ENCODE measurements around the gene SLC13A4.

SLC13A4 gene

DNA sequence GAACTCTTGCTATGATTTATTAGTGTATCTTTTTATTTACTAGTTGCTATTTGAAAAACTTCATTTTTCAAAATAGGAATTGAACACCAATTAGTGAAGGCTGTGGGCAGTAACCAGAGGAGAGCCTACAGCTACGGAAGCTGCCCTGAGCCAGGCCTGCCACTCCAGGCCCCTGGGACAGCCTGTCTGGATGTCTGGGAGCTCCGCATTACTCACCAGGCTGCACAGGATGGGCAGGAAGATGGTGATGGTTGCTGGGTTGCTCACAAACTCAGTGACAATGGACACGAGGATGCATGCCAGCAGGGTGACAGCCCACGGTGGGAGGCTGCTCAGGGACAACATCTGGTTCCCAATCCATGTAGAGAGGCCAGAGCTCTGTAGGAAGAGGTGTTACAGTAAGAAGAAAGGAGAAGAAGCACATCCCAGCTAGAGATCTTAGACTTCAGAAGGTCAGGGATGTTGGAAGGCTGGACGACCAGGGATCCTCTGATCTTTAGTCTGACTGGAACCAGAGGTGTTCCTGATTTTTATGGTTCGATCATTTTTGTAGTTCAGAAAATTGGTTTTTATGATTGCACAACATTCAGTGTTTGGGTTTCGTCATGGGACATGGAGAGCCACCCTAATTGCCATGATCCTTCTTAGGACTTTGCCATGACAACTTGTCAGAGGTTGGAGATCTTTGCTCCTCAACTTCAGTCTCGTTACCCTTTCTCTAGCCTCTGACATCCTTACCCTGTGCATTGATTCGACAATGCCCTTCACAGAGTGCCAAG lies 42.5 kb downstream of the SLC13A4 start:
- Histone ChIP-seq H3K56ac (ENCODE audit: low read length) (no peak overlapping the region), H3K79me1 (ENCODE audit: low read length) (peaks cover 8% of the 10 kb centered on the region), H3K36me3 (ENCODE audit: control insufficient read depth, insufficient read depth, low read length) (no peaks in the 10 kb centered on the region), H2BK15ac (replicated peaks; ENCODE audit: low read depth) (no peak overlapping the region), H3K27ac (ENCODE audit: low read depth, low read length) (no peak overlapping the region), H3K18ac (ENCODE audit: low read length) (no peak overlapping the region), H3K79me2 (ENCODE audit: control insufficient read depth, insufficient read depth, low read length) (no peaks in the 10 kb centered on the region), H4K8ac (ENCODE audit: low read depth, low read length) (no peak overlapping the region), H3K4me1 (ENCODE audit: control insufficient read depth, low read depth, low read length) (peaks cover 14% of the 10 kb centered on the region), H4K5ac (ENCODE audit: low read length) (no peak overlapping the region), H2AK5ac (ENCODE audit: low read length) (no peak overlapping the region), H3K27me3 (ENCODE audit: insufficient read depth, low read length, poor library complexity) (no peaks in the 10 kb centered on the region), H3K4me2 (ENCODE audit: low read length) (no peak overlapping the region), H3K4ac (ENCODE audit: low read depth, low read length) (no peak overlapping the region), H3K23ac (ENCODE audit: low read length) (no peak overlapping the region), H2BK120ac (ENCODE audit: low read depth, low read length) (no peak overlapping the region), H3K4me3 (ENCODE audit: low read length) (no peak overlapping the region), H2BK5ac (ENCODE audit: low read length) (no peak overlapping the region), H3K9ac (ENCODE audit: low read length) (no peak overlapping the region)
- peak; percentile 23 for DNase-seq
- no CpG with 5 or more reads among the region's 9 CpGs for WGBS (ENCODE audit: extremely low coverage, insufficient coverage, low lambda C conversion rate)

DNA sequence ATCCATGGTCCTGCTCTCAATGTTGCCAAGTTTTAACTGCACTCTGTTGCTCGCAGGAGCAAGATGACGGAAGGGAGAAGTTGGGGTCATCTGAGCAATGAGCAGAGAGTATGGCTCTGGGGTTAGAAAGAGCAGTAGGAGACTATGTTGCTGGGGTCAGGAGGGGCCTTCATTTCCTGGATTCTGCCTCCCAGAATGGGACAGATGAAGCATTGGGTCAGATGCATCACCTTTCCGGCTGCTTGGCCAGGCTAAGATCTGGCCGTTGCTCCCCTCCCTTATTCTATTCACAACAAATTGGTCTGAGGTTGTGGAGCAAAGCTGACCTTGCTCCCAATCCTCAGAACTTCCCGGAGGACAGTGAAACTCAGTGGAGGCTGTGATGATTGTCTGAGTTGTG lies 43.3 kb downstream of the SLC13A4 start:
- no peak overlapping the region for H2BK120ac ChIP-seq (ENCODE audit: low read depth, low read length)
- no peak overlapping the region for H2AK5ac ChIP-seq (ENCODE audit: low read length)
- H3K56ac ChIP-seq (ENCODE audit: low read length): peak overlapping the region; percentile 50
- peaks cover 8% of the 10 kb centered on the region for H3K79me1 ChIP-seq (ENCODE audit: low read length)
- no peak overlapping the region for H3K4me3 ChIP-seq (ENCODE audit: low read length)
- no peaks in the 10 kb centered on the region for H3K27me3 ChIP-seq (ENCODE audit: insufficient read depth, low read length, poor library complexity)
- H3K4me1 ChIP-seq (ENCODE audit: control insufficient read depth, low read depth, low read length): peaks cover 14% of the 10 kb centered on the region
- peak overlapping the region; percentile 20 for H3K4ac ChIP-seq (ENCODE audit: low read depth, low read length)
- peak overlapping the region; percentile 25 for H3K18ac ChIP-seq (ENCODE audit: low read length)
- DNase-seq: no peak
- H4K8ac ChIP-seq (ENCODE audit: low read depth, low read length): no peak overlapping the region
- no peak overlapping the region for H2BK15ac ChIP-seq (replicated peaks; ENCODE audit: low read depth)
- H3K27ac ChIP-seq (ENCODE audit: low read depth, low read length): peak overlapping the region; percentile 15
- H2BK5ac ChIP-seq (ENCODE audit: low read length): peak overlapping the region; percentile 45
- no peak overlapping the region for H4K5ac ChIP-seq (ENCODE audit: low read length)
- H3K36me3 ChIP-seq (ENCODE audit: control insufficient read depth, insufficient read depth, low read length): no peaks in the 10 kb centered on the region
- H3K23ac ChIP-seq (ENCODE audit: low read length): peak overlapping the region; percentile 35
- WGBS (ENCODE audit: extremely low coverage, insufficient coverage, low lambda C conversion rate): no CpG with 5 or more reads among the region's 5 CpGs
- H3K4me2 ChIP-seq (ENCODE audit: low read length): no peak overlapping the region
- peak overlapping the region; percentile 32 for H3K9ac ChIP-seq (ENCODE audit: low read length)
- no peaks in the 10 kb centered on the region for H3K79me2 ChIP-seq (ENCODE audit: control insufficient read depth, insufficient read depth, low read length)

DNA sequence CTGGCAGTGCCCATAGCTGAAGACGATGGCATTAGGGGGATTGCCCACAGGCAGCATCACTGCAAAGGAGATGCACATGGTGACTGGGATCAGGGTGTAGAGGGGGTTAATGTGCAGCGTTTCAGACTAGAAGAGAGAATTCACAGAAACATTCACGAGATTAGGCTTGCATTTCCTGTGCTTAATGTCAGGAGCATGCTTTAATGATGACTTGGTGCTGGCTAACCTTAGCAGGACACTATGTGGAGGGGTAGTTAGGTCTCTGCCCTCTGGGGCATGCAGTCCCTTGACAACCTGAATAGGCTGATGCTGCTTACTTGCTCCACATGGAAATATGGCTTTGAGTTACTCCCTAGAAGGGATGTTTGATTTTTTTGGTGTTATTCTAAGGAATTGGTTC lies 43.9 kb downstream of the SLC13A4 start:
- no peak overlapping the region for H3K27ac ChIP-seq (ENCODE audit: low read depth, low read length)
- H3K23ac ChIP-seq (ENCODE audit: low read length): no peak overlapping the region
- peak; percentile 89 for DNase-seq
- no peak overlapping the region for H3K18ac ChIP-seq (ENCODE audit: low read length)
- H3K36me3 ChIP-seq (ENCODE audit: control insufficient read depth, insufficient read depth, low read length): no peaks in the 10 kb centered on the region
- no peak overlapping the region for H4K5ac ChIP-seq (ENCODE audit: low read length)
- H3K4me2 ChIP-seq (ENCODE audit: low read length): no peak overlapping the region
- WGBS (ENCODE audit: extremely low coverage, insufficient coverage, low lambda C conversion rate): no CpG with 5 or more reads among the region's 3 CpGs
- peaks cover 14% of the 10 kb centered on the region for H3K4me1 ChIP-seq (ENCODE audit: control insufficient read depth, low read depth, low read length)
- H3K79me1 ChIP-seq (ENCODE audit: low read length): peaks cover 8% of the 10 kb centered on the region
- no peak overlapping the region for H2BK120ac ChIP-seq (ENCODE audit: low read depth, low read length)
- H2AK5ac ChIP-seq (ENCODE audit: low read length): no peak overlapping the region
- H4K8ac ChIP-seq (ENCODE audit: low read depth, low read length): no peak overlapping the region
- no peaks in the 10 kb centered on the region for H3K79me2 ChIP-seq (ENCODE audit: control insufficient read depth, insufficient read depth, low read length)
- no peak overlapping the region for H3K4ac ChIP-seq (ENCODE audit: low read depth, low read length)
- no peak overlapping the region for H3K9ac ChIP-seq (ENCODE audit: low read length)
- no peak overlapping the region for H2BK5ac ChIP-seq (ENCODE audit: low read length)
- H3K27me3 ChIP-seq (ENCODE audit: insufficient read depth, low read length, poor library complexity): no peaks in the 10 kb centered on the region
- no peak overlapping the region for H3K4me3 ChIP-seq (ENCODE audit: low read length)
- H3K56ac ChIP-seq (ENCODE audit: low read length): peak overlapping the region; percentile 39
- H2BK15ac ChIP-seq (replicated peaks; ENCODE audit: low read depth): no peak overlapping the region

DNA sequence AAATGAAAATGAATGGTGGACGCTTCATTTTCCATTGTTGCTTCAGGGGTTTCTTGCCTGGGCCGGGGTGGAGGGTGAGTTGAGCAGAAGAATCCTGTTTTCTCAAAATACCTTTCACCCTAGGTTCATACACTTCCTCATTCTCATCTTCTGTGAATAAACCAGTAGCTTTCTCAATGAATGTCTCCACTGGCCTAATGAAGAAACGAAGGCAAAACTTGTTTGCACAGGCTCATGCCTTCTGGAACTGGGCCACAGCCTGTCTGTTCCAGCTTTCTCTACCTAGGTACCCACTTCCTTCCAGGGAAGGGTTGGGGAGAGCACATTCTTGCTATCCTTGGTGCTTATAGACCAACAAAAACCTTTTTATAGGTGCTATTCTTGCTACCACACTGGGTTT lies 44.4 kb downstream of the SLC13A4 start:
- H3K27me3 ChIP-seq (ENCODE audit: insufficient read depth, low read length, poor library complexity): no peaks in the 10 kb centered on the region
- no peak overlapping the region for H4K8ac ChIP-seq (ENCODE audit: low read depth, low read length)
- no peak overlapping the region for H3K4ac ChIP-seq (ENCODE audit: low read depth, low read length)
- H3K4me1 ChIP-seq (ENCODE audit: control insufficient read depth, low read depth, low read length): peaks cover 14% of the 10 kb centered on the region
- no peak overlapping the region for H2BK120ac ChIP-seq (ENCODE audit: low read depth, low read length)
- no peak overlapping the region for H2BK5ac ChIP-seq (ENCODE audit: low read length)
- no peak overlapping the region for H3K18ac ChIP-seq (ENCODE audit: low read length)
- no peak overlapping the region for H2AK5ac ChIP-seq (ENCODE audit: low read length)
- H3K27ac ChIP-seq (ENCODE audit: low read depth, low read length): no peak overlapping the region
- H3K4me2 ChIP-seq (ENCODE audit: low read length): no peak overlapping the region
- no peaks in the 10 kb centered on the region for H3K79me2 ChIP-seq (ENCODE audit: control insufficient read depth, insufficient read depth, low read length)
- WGBS (ENCODE audit: extremely low coverage, insufficient coverage, low lambda C conversion rate): no CpG with 5 or more reads among the region's 3 CpGs
- H3K9ac ChIP-seq (ENCODE audit: low read length): no peak overlapping the region
- DNase-seq: no peak
- no peak overlapping the region for H2BK15ac ChIP-seq (replicated peaks; ENCODE audit: low read depth)
- no peak overlapping the region for H3K23ac ChIP-seq (ENCODE audit: low read length)
- peak overlapping the region; percentile 39 for H3K56ac ChIP-seq (ENCODE audit: low read length)
- peaks cover 8% of the 10 kb centered on the region for H3K79me1 ChIP-seq (ENCODE audit: low read length)
- H4K5ac ChIP-seq (ENCODE audit: low read length): no peak overlapping the region
- no peaks in the 10 kb centered on the region for H3K36me3 ChIP-seq (ENCODE audit: control insufficient read depth, insufficient read depth, low read length)
- H3K4me3 ChIP-seq (ENCODE audit: low read length): no peak overlapping the region

DNA sequence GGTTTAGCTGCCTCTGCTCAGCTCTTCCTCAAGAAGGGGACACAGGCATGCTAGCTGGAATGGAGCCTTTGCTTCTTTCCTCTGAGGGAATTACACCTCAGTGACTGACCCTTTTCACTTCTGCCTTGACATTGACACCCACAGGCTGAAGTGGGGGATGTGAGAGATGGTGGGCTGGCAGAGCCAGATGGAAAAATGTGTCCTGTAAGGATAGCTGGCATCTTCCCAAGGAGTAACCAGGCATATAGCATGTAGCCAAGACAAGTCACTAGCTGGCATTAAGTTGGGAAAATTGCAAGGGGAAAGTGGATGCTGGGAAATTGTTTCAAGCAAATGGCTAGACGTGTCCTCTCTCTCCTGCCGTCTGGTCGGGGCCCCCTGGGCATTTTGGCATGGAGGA lies 45.8 kb downstream of the SLC13A4 start:
- Histone ChIP-seq H3K56ac (ENCODE audit: low read length) (no peak overlapping the region), H3K4me1 (ENCODE audit: control insufficient read depth, low read depth, low read length) (peaks cover 14% of the 10 kb centered on the region), H3K23ac (ENCODE audit: low read length) (peak overlapping the region; percentile 35), H3K4ac (ENCODE audit: low read depth, low read length) (no peak overlapping the region), H3K27ac (ENCODE audit: low read depth, low read length) (no peak overlapping the region), H2BK15ac (replicated peaks; ENCODE audit: low read depth) (no peak overlapping the region), H3K4me3 (ENCODE audit: low read length) (no peak overlapping the region), H3K4me2 (ENCODE audit: low read length) (no peak overlapping the region), H2BK120ac (ENCODE audit: low read depth, low read length) (no peak overlapping the region), H3K79me2 (ENCODE audit: control insufficient read depth, insufficient read depth, low read length) (peaks cover 2% of the 10 kb centered on the region), H3K79me1 (ENCODE audit: low read length) (peaks cover 8% of the 10 kb centered on the region), H3K36me3 (ENCODE audit: control insufficient read depth, insufficient read depth, low read length) (no peaks in the 10 kb centered on the region), H4K8ac (ENCODE audit: low read depth, low read length) (no peak overlapping the region), H4K5ac (ENCODE audit: low read length) (no peak overlapping the region), H2BK5ac (ENCODE audit: low read length) (no peak overlapping the region), H3K27me3 (ENCODE audit: insufficient read depth, low read length, poor library complexity) (no peaks in the 10 kb centered on the region), H3K18ac (ENCODE audit: low read length) (no peak overlapping the region), H2AK5ac (ENCODE audit: low read length) (no peak overlapping the region), H3K9ac (ENCODE audit: low read length) (no peak overlapping the region)
- DNase-seq: no peak
- no CpG with 5 or more reads among the region's 3 CpGs for WGBS (ENCODE audit: extremely low coverage, insufficient coverage, low lambda C conversion rate)

DNA sequence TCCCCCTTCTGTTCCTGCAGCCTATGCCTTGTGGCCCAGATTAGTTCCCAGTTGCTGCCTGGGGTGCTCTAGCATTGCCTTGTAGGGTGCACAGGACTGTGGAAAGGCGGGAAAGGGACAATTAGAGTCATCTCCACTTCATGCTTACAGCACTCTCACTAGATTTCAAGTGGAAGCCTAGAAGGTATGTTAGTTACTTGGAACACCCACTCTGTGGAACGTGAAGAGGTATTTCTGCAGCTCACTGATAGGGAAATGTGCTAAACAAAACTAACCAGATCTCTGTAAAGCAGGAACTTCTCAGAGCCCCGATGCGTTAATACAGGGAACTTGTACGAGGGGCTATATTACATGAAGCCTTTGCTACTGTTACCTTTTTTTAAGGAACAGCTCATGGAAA lies 46.2 kb downstream of the SLC13A4 start:
- Histone ChIP-seq H3K9ac (ENCODE audit: low read length) (no peak overlapping the region), H3K4me2 (ENCODE audit: low read length) (no peak overlapping the region), H3K4me3 (ENCODE audit: low read length) (no peak overlapping the region), H2BK5ac (ENCODE audit: low read length) (no peak overlapping the region), H3K79me1 (ENCODE audit: low read length) (peaks cover 8% of the 10 kb centered on the region), H3K27ac (ENCODE audit: low read depth, low read length) (no peak overlapping the region), H3K4me1 (ENCODE audit: control insufficient read depth, low read depth, low read length) (peaks cover 14% of the 10 kb centered on the region), H4K5ac (ENCODE audit: low read length) (no peak overlapping the region), H2AK5ac (ENCODE audit: low read length) (no peak overlapping the region), H3K23ac (ENCODE audit: low read length) (peak overlapping the region; percentile 35), H3K79me2 (ENCODE audit: control insufficient read depth, insufficient read depth, low read length) (peaks cover 2% of the 10 kb centered on the region), H3K27me3 (ENCODE audit: insufficient read depth, low read length, poor library complexity) (no peaks in the 10 kb centered on the region), H2BK15ac (replicated peaks; ENCODE audit: low read depth) (no peak overlapping the region), H3K18ac (ENCODE audit: low read length) (no peak overlapping the region), H2BK120ac (ENCODE audit: low read depth, low read length) (no peak overlapping the region), H3K56ac (ENCODE audit: low read length) (no peak overlapping the region), H3K4ac (ENCODE audit: low read depth, low read length) (no peak overlapping the region), H3K36me3 (ENCODE audit: control insufficient read depth, insufficient read depth, low read length) (no peaks in the 10 kb centered on the region), H4K8ac (ENCODE audit: low read depth, low read length) (no peak overlapping the region)
- no peak for DNase-seq
- no CpG with 5 or more reads among the region's 5 CpGs for WGBS (ENCODE audit: extremely low coverage, insufficient coverage, low lambda C conversion rate)

All from mesendoderm (in vitro differentiated cells).